Measurements from ENCODE around the gene ATF4.

The ATF4 gene

DNA sequence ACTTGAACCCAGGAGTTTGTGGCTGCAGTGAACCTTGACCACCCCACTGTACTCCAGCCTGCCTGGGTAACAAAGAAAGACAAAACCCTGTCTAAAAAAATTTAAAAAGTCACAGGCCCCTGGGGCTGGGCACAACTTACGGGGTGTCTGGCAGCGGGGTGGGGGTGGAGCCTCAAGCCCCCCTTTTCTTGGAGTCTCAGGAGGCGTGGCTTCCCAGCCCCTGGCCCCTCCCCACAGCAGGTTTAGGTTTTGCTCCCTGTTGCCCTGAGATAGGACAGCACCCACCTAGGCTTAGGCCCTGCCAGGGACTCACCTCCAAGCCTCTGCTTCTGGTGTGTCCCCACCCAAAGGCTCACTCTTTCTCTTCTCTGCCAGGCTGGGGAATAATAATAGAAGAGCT is 41.1 kb upstream of the ATF4 start:
- H3K36me3 ChIP-seq (ENCODE audit: control insufficient read depth, insufficient read depth, low read length) = no peaks in the 10 kb centered on the region
- no peak overlapping the region for H3K4me3 ChIP-seq (ENCODE audit: low read depth, low read length)
- no peaks in the 10 kb centered on the region for H3K27me3 ChIP-seq (ENCODE audit: control insufficient read depth, insufficient read depth, low read length)

GRCh38 chr22:39480557-39480956 is 39.8 kb upstream of the ATF4 start:
- Histone ChIP-seq H3K4me1 (ENCODE audit: control insufficient read depth, insufficient read depth, low read length) (no peaks in the 10 kb centered on the region), H3K9ac (ENCODE audit: low read depth, low read length) (no peak overlapping the region), H3K9me3 (ENCODE audit: control insufficient read depth, insufficient read depth, low read length) (no peaks in the 10 kb centered on the region)

More for the DNA sequence above, 41.1 kb upstream of the ATF4 start:
- H3K9ac ChIP-seq (ENCODE audit: low read depth, low read length) = no peak overlapping the region
- no peaks in the 10 kb centered on the region for H3K9me3 ChIP-seq (ENCODE audit: control insufficient read depth, insufficient read depth, low read length)
- peaks cover 3% of the 10 kb centered on the region for H3K4me1 ChIP-seq (ENCODE audit: control insufficient read depth, insufficient read depth, low read length)

GRCh38 chr22:39481054-39481453 is 39.3 kb upstream of the ATF4 start:
- Histone ChIP-seq H3K4me1 (ENCODE audit: control insufficient read depth, insufficient read depth, low read length) (no peaks in the 10 kb centered on the region), H3K4me3 (ENCODE audit: low read depth, low read length) (no peak overlapping the region), H3K9ac (ENCODE audit: low read depth, low read length) (no peak overlapping the region), H3K9me3 (ENCODE audit: control insufficient read depth, insufficient read depth, low read length) (no peaks in the 10 kb centered on the region), H3K36me3 (ENCODE audit: control insufficient read depth, insufficient read depth, low read length) (no peaks in the 10 kb centered on the region), H3K27me3 (ENCODE audit: control insufficient read depth, insufficient read depth, low read length) (no peaks in the 10 kb centered on the region)

More at GRCh38 chr22:39480557-39480956, 39.8 kb upstream of the ATF4 start:
- H3K4me3 ChIP-seq (ENCODE audit: low read depth, low read length) = no peak overlapping the region
- no peaks in the 10 kb centered on the region for H3K36me3 ChIP-seq (ENCODE audit: control insufficient read depth, insufficient read depth, low read length)
- H3K27me3 ChIP-seq (ENCODE audit: control insufficient read depth, insufficient read depth, low read length) = no peaks in the 10 kb centered on the region

DNA sequence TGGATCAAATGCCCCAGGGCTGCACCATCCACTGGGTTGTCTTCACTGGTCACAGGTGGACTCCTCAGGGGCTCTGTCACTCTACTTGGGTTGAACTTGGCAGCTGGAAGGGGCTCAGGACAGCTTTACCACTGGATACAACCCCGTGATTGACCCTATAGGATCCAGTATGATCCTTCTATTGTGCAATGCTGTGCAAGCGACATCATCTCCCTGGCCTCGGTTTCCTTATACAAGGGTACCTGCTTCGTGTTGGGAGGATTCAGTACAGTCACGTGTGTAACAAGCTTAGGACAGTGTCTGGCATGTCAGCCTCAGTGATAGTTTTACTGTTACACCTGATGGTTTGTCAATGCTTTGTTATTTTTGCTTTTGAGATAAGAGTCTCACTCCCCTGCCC is 38.8 kb upstream of the ATF4 start:
- Histone ChIP-seq H3K9ac (ENCODE audit: low read depth, low read length) (no peak overlapping the region), H3K4me1 (ENCODE audit: control insufficient read depth, insufficient read depth, low read length) (no peaks in the 10 kb centered on the region), H3K36me3 (ENCODE audit: control insufficient read depth, insufficient read depth, low read length) (no peaks in the 10 kb centered on the region), H3K4me3 (ENCODE audit: low read depth, low read length) (no peak overlapping the region), H3K27me3 (ENCODE audit: control insufficient read depth, insufficient read depth, low read length) (no peaks in the 10 kb centered on the region), H3K9me3 (ENCODE audit: control insufficient read depth, insufficient read depth, low read length) (no peaks in the 10 kb centered on the region)

GRCh38 chr22:39482768-39483167 is 37.6 kb upstream of the ATF4 start:
- Histone ChIP-seq H3K9ac (ENCODE audit: low read depth, low read length) (no peak overlapping the region), H3K9me3 (ENCODE audit: control insufficient read depth, insufficient read depth, low read length) (no peaks in the 10 kb centered on the region), H3K36me3 (ENCODE audit: control insufficient read depth, insufficient read depth, low read length) (no peaks in the 10 kb centered on the region)

DNA sequence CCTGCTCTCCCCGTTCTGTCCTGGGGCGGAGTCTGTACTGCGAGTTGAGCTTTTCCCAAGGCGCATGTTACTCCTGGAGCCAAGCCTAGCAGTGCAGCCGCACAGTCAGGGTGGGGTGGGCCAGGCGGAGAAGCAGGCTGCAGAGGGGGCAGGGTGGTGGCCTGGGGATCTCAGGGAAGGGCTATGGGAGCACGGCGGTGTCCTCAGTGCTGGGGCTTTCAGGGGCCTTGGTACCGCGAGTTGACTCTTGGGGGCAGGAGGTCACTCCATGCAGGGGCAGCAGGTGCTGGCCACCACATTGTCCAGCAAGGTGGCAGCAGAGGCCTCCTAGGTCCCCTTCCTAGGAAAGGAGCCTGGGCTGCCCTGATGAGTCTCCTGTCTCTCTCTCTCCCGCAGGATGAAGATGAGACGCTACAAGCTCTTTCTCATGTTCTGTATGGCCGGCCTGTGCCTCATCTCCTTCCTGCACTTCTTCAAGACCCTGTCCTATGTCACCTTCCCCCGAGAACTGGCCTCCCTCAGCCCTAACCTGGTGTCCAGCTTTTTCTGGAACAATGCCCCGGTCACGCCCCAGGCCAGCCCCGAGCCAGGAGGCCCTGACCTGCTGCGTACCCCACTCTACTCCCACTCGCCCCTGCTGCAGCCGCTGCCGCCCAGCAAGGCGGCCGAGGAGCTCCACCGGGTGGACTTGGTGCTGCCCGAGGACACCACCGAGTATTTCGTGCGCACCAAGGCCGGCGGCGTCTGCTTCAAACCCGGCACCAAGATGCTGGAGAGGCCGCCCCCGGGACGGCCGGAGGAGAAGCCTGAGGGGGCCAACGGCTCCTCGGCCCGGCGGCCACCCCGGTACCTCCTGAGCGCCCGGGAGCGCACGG is 33.2 kb upstream of the ATF4 start:
- H3K4me3 ChIP-seq (ENCODE audit: low read depth, low read length) = no peak overlapping the region
- no peak overlapping the region for H3K9ac ChIP-seq (ENCODE audit: low read depth, low read length)
- no peaks in the 10 kb centered on the region for H3K4me1 ChIP-seq (ENCODE audit: control insufficient read depth, insufficient read depth, low read length)
- no peaks in the 10 kb centered on the region for H3K36me3 ChIP-seq (ENCODE audit: control insufficient read depth, insufficient read depth, low read length)
- H3K9me3 ChIP-seq (ENCODE audit: control insufficient read depth, insufficient read depth, low read length) = no peaks in the 10 kb centered on the region
- H3K27me3 ChIP-seq (ENCODE audit: control insufficient read depth, insufficient read depth, low read length) = no peaks in the 10 kb centered on the region

More at GRCh38 chr22:39482768-39483167, 37.6 kb upstream of the ATF4 start:
- Histone ChIP-seq H3K4me3 (ENCODE audit: low read depth, low read length) (no peak overlapping the region), H3K27me3 (ENCODE audit: control insufficient read depth, insufficient read depth, low read length) (no peaks in the 10 kb centered on the region), H3K4me1 (ENCODE audit: control insufficient read depth, insufficient read depth, low read length) (no peaks in the 10 kb centered on the region)

DNA sequence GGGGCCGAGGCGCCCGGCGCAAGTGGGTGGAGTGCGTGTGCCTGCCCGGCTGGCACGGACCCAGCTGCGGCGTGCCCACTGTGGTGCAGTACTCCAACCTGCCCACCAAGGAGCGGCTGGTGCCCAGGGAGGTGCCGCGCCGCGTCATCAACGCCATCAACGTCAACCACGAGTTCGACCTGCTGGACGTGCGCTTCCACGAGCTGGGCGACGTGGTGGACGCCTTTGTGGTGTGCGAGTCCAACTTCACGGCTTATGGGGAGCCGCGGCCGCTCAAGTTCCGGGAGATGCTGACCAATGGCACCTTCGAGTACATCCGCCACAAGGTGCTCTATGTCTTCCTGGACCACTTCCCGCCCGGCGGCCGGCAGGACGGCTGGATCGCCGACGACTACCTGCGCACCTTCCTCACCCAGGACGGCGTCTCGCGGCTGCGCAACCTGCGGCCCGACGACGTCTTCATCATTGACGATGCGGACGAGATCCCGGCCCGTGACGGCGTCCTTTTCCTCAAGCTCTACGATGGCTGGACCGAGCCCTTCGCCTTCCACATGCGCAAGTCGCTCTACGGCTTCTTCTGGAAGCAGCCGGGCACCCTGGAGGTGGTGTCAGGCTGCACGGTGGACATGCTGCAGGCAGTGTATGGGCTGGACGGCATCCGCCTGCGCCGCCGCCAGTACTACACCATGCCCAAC is 32.4 kb upstream of the ATF4 start:
- Histone ChIP-seq H3K4me1 (ENCODE audit: control insufficient read depth, insufficient read depth, low read length) (no peaks in the 10 kb centered on the region), H3K9ac (ENCODE audit: low read depth, low read length) (no peak overlapping the region)

DNA sequence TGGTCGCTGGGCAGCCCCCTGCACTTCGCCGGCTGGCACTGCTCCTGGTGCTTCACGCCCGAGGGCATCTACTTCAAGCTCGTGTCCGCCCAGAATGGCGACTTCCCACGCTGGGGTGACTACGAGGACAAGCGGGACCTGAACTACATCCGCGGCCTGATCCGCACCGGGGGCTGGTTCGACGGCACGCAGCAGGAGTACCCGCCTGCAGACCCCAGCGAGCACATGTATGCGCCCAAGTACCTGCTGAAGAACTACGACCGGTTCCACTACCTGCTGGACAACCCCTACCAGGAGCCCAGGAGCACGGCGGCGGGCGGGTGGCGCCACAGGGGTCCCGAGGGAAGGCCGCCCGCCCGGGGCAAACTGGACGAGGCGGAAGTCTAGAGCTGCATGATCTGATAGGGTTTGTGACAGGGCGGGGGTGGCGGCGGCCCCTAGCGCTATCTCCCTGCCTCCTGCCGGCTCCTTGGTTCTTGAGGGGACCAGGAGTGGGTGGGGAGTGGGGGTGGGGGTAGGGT is 31.7 kb upstream of the ATF4 start:
- no peaks in the 10 kb centered on the region for H3K36me3 ChIP-seq (ENCODE audit: control insufficient read depth, insufficient read depth, low read length)
- no peaks in the 10 kb centered on the region for H3K4me1 ChIP-seq (ENCODE audit: control insufficient read depth, insufficient read depth, low read length)
- H3K27me3 ChIP-seq (ENCODE audit: control insufficient read depth, insufficient read depth, low read length) = peaks cover 1% of the 10 kb centered on the region

More for the DNA sequence above, 32.4 kb upstream of the ATF4 start:
- no peaks in the 10 kb centered on the region for H3K36me3 ChIP-seq (ENCODE audit: control insufficient read depth, insufficient read depth, low read length)
- H3K27me3 ChIP-seq (ENCODE audit: control insufficient read depth, insufficient read depth, low read length) = no peaks in the 10 kb centered on the region
- no peak overlapping the region for H3K4me3 ChIP-seq (ENCODE audit: low read depth, low read length)
- no peaks in the 10 kb centered on the region for H3K9me3 ChIP-seq (ENCODE audit: control insufficient read depth, insufficient read depth, low read length)

DNA sequence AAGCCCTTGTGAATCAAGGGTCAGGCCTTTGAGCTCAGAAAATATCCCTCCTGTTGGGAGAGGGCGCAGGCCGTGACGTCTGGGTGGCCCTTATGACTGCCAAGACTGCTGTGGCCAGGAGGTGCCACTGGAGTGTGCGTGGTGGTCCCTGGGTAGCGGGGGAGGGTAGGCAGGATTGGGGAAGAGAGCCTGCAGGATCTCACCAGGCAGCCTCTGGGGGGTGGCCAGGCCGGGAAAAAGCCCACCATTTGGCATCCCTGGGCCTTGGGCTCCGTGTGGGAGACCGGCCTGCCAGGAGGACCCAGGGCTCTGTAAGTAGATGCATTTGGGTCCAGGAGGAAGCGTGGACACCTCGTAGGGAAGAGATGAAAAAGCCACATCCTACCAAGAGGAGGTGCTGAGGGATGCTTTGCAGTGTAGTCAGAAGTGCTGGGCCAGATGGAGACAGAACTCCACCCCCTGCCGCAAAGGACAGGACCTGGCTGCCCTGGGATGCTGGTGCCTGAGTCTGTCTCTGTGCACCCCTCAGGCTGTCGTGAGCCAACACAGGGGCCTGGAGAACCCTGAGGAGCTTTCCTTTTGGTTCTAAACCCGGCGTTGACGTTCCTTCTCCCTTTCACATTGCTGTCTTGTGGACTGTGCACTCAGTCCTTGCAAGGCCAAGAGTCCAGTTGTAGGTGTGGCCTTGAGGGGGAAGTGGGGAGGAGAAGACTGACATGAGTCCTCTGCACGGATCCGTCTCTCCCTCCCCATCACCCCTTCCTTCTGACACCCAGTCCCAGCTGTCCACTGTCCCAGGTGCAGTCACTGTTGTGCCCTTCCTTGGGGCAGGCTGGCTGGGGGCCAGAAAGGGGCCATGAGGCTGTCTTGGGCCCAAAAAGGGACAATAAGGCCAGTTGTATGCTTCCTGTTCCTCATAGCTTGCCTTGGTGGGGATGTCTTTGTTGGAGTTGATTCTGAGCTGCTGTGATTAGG is 31.0 kb upstream of the ATF4 start:
- Histone ChIP-seq H3K4me3 (ENCODE audit: low read depth, low read length) (peak overlapping the region; percentile 18), H3K9me3 (ENCODE audit: control insufficient read depth, insufficient read depth, low read length) (no peaks in the 10 kb centered on the region), H3K27me3 (ENCODE audit: control insufficient read depth, insufficient read depth, low read length) (peaks cover 9% of the 10 kb centered on the region), H3K9ac (ENCODE audit: low read depth, low read length) (no peak overlapping the region), H3K36me3 (ENCODE audit: control insufficient read depth, insufficient read depth, low read length) (no peaks in the 10 kb centered on the region), H3K4me1 (ENCODE audit: control insufficient read depth, insufficient read depth, low read length) (no peaks in the 10 kb centered on the region)

More for the DNA sequence above, 31.7 kb upstream of the ATF4 start:
- Histone ChIP-seq H3K4me3 (ENCODE audit: low read depth, low read length) (no peak overlapping the region), H3K9me3 (ENCODE audit: control insufficient read depth, insufficient read depth, low read length) (no peaks in the 10 kb centered on the region), H3K9ac (ENCODE audit: low read depth, low read length) (no peak overlapping the region)

GRCh38 chr22:39490135-39490798 is 30.1 kb upstream of the ATF4 start:
- Histone ChIP-seq H3K4me1 (ENCODE audit: control insufficient read depth, insufficient read depth, low read length) (no peaks in the 10 kb centered on the region), H3K9ac (ENCODE audit: low read depth, low read length) (no peak overlapping the region), H3K9me3 (ENCODE audit: control insufficient read depth, insufficient read depth, low read length) (no peaks in the 10 kb centered on the region), H3K4me3 (ENCODE audit: low read depth, low read length) (peak overlapping the region; percentile 18), H3K27me3 (ENCODE audit: control insufficient read depth, insufficient read depth, low read length) (peaks cover 11% of the 10 kb centered on the region), H3K36me3 (ENCODE audit: control insufficient read depth, insufficient read depth, low read length) (no peaks in the 10 kb centered on the region)
